Activated naive CD4-positive, alpha-beta T cell treated with anti-CD3 and anti-CD28 coated beads, Interleukin-2, amount 10 ng/mL, durations not matched to agents 7 days and 5 days (primary cell): Measurements from ENCODE around the gene TMEM11.
A peak's percentile ranks its signal among the peaks of the same experiment; 100 is the strongest.

ENCODE experiments used
- CTCF ChIA-PET: fragments of 350-600 bp; sonication (Branson Sonifier 250); formaldehyde crosslinking; loops from one replicate; lab custom pipeline; 2021; ENCODE audit warnings: antibody characterized with exemption; lab: Charles Lee
- DNase-seq: peaks from one replicate; pipeline ENCODE4 v3.0.0-alpha.2; 2020
- H3K27ac Mint-ChIP-seq: one replicate; pipeline ENCODE4 v1.8.0; 2021; ENCODE audit warnings: mild to moderate bottlenecking, moderate library complexity, mixed read lengths
- H3K27me3 Mint-ChIP-seq: one replicate; pipeline ENCODE4 v1.8.0; 2021; ENCODE audit warnings: mild to moderate bottlenecking, mixed read lengths
- H3K36me3 Mint-ChIP-seq: one replicate; pipeline ENCODE4 v1.8.0; 2021; ENCODE audit warnings: mixed read lengths
- H3K4me1 Mint-ChIP-seq: one replicate; pipeline ENCODE4 v1.8.0; 2021; ENCODE audit warnings: mixed read lengths
- H3K4me3 Mint-ChIP-seq: one replicate; pipeline ENCODE4 v1.8.0; 2021; ENCODE audit warnings: mild to moderate bottlenecking, moderate library complexity, mixed read lengths
- H3K9me3 Mint-ChIP-seq: one replicate; pipeline ENCODE4 v1.8.0; 2021; ENCODE audit warnings: mixed read lengths

TMEM11 gene

DNA sequence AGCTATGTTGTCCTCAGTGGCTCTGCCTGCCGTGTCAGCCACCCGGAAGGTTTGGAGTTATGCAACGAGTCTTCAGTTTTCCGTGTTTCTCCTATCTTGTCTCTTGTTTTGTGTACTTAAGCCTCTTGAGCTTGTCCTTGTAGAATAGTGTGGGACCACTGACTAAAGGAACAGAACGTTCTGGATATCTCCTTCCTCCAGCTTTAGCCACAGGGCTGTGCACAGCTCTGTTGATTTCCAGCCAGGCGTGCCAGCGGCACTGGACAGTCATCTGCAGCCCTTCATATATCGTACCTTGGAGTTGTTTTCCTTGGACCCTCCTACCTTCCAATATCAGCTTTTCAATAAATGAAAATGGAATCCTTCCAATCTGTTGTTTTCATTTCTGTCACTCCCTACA, 39.8 kb downstream of the TMEM11 start:
- no peak overlapping the region for H3K4me3 Mint-ChIP-seq
- H3K9me3 Mint-ChIP-seq, result no peaks in the 10 kb centered on the region
- H3K27ac Mint-ChIP-seq, result no peak overlapping the region
- no peak for DNase-seq
- H3K4me1 Mint-ChIP-seq, result peaks cover 8% of the 10 kb centered on the region
- H3K27me3 Mint-ChIP-seq, result no peaks in the 10 kb centered on the region
- CTCF ChIA-PET, result no interaction called here
- peaks cover 7% of the 10 kb centered on the region for H3K36me3 Mint-ChIP-seq

- H3K4me1 Mint-ChIP-seq, result peaks cover 8% of the 10 kb centered on the region
- H3K27ac Mint-ChIP-seq, result peak overlapping the region; percentile 6
- H3K36me3 Mint-ChIP-seq, result peaks cover 7% of the 10 kb centered on the region
- H3K27me3 Mint-ChIP-seq, result no peaks in the 10 kb centered on the region
- no peak overlapping the region for H3K4me3 Mint-ChIP-seq
- H3K9me3 Mint-ChIP-seq, result no peaks in the 10 kb centered on the region
- CTCF ChIA-PET, result no interaction called here
- DNase-seq, result no peak
These were observed 40.4 kb downstream of the TMEM11 start for GRCh38 chr17:21173543-21173942.

DNA sequence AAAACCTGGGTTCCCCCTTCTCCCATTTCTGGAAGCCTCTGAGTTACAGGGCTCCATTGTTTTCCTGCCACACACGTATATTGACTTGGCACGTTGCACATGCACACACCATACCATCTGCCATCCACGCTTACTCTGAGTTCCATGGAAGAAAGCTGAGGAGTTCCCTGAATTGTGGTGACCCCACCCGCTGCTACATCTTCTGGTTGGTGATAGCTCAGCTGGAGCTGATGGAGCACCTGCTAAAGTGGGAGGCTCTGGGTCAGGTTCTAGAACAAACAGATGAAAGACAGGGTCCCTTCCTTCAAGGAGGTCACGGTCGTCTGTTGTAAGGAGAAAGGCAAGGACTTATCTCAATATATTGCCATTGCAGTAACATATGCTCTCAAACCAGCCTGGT, 41.1 kb downstream of the TMEM11 start:
- Mint-ChIP-seq H3K36me3 (peaks cover 7% of the 10 kb centered on the region), H3K27me3 (no peaks in the 10 kb centered on the region), H3K4me1 (peaks cover 8% of the 10 kb centered on the region), H3K27ac (no peak overlapping the region), H3K4me3 (no peak overlapping the region), H3K9me3 (no peaks in the 10 kb centered on the region)
- DNase-seq, result no peak
- CTCF ChIA-PET, result no interaction called here

DNA sequence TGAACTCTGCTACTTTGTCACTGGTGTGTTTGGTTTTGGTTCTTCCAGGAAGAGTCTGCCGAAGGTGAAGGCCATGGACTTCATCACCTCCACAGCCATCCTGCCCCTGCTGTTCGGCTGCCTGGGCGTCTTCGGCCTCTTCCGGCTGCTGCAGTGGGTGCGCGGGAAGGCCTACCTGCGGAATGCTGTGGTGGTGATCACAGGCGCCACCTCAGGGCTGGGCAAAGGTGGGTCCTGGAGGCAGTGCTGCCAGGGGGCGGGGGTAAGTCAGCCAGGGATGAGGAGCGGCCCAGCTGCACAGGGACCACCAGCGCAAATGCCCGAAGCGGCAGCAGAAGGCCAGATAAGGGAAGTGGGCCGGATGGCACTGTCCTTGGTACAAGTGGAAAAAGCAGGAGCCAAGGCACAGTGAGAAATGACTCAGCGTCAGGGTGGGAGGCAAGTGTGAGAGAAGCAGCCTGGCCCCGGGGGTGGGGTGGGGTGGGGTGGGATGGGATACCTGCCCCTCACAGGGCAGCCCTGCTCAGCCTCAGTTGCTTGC, 41.9 kb downstream of the TMEM11 start:
- Mint-ChIP-seq H3K27me3 (no peaks in the 10 kb centered on the region), H3K27ac (no peak overlapping the region), H3K4me1 (peaks cover 8% of the 10 kb centered on the region), H3K36me3 (peaks cover 7% of the 10 kb centered on the region), H3K4me3 (no peak overlapping the region), H3K9me3 (no peaks in the 10 kb centered on the region)
- no peak for DNase-seq
- CTCF ChIA-PET, result no interaction called here

DNA sequence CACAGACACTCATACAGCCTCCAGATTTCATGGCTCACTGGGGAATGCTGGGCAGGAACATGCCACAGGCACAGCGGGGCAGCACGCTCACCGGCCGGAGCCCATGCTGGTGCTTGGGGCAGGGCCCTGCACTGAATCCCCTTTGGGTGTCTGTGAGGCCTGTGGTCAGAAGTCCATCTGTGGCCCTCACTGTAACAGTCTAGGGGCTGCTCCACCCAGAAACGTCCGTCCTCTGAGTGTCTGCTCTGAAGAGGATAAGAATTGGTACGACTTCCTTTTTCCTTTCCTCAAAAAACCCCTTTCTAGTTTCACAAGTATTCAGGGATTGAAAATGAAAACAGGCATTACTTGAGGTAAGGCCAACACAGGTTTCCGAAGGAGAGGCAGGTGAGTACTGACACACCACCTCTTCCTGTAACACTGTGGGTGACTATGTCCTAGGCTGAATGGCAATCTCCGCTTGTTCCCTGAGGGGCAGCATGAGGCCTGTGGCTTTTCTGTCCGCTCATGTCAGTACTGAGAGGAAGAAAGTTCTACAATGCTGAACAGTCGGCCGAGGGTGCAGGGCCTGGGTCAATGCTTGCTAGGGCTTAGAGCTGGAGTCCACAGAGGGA, 42.5 kb downstream of the TMEM11 start:
- Mint-ChIP-seq H3K4me1 (peaks cover 8% of the 10 kb centered on the region), H3K36me3 (peaks cover 7% of the 10 kb centered on the region), H3K27me3 (no peaks in the 10 kb centered on the region), H3K27ac (no peak overlapping the region), H3K4me3 (no peak overlapping the region), H3K9me3 (no peaks in the 10 kb centered on the region)
- CTCF ChIA-PET, result interaction anchor here (0.7 kb wide), 1 partner anchor 14 kb away, joined by 3 read pairs; no protein-coding TSS in a partner anchor
- no peak for DNase-seq

- Mint-ChIP-seq H3K27ac (no peak overlapping the region), H3K4me1 (peaks cover 8% of the 10 kb centered on the region), H3K36me3 (peaks cover 7% of the 10 kb centered on the region), H3K27me3 (no peaks in the 10 kb centered on the region), H3K4me3 (no peak overlapping the region), H3K9me3 (no peaks in the 10 kb centered on the region)
- no peak for DNase-seq
- CTCF ChIA-PET, result interaction anchor here (0.7 kb wide), 1 partner anchor 15 kb away, joined by 3 read pairs; no protein-coding TSS in a partner anchor
These were observed 43.2 kb downstream of the TMEM11 start for GRCh38 chr17:21170809-21171208.

GRCh38 chr17:21169496-21169895, 44.5 kb downstream of the TMEM11 start:
- Mint-ChIP-seq H3K27ac (no peak overlapping the region), H3K36me3 (peaks cover 6% of the 10 kb centered on the region), H3K27me3 (no peaks in the 10 kb centered on the region), H3K9me3 (no peaks in the 10 kb centered on the region), H3K4me3 (no peak overlapping the region), H3K4me1 (peaks cover 8% of the 10 kb centered on the region)
- DNase-seq, result no peak
- CTCF ChIA-PET, result no interaction called here

GRCh38 chr17:21168555-21168865, 45.5 kb downstream of the TMEM11 start:
- H3K4me3 Mint-ChIP-seq, result no peak overlapping the region
- no peaks in the 10 kb centered on the region for H3K27me3 Mint-ChIP-seq
- no peaks in the 10 kb centered on the region for H3K9me3 Mint-ChIP-seq
- CTCF ChIA-PET, result no interaction called here
- no peak overlapping the region for H3K27ac Mint-ChIP-seq
- H3K36me3 Mint-ChIP-seq, result peaks cover 5% of the 10 kb centered on the region
- no peak for DNase-seq
- H3K4me1 Mint-ChIP-seq, result peaks cover 8% of the 10 kb centered on the region

- CTCF ChIA-PET, result interaction anchor here (1.0 kb wide), 1 partner anchor 47 kb away, joined by 3 read pairs; no protein-coding TSS in a partner anchor
- Mint-ChIP-seq H3K27me3 (no peaks in the 10 kb centered on the region), H3K4me3 (no peak overlapping the region), H3K27ac (no peak overlapping the region), H3K4me1 (peaks cover 8% of the 10 kb centered on the region), H3K36me3 (peaks cover 2% of the 10 kb centered on the region), H3K9me3 (no peaks in the 10 kb centered on the region)
- DNase-seq, result no peak
These were observed 46.7 kb downstream of the TMEM11 start for GRCh38 chr17:21167303-21167702.

DNA sequence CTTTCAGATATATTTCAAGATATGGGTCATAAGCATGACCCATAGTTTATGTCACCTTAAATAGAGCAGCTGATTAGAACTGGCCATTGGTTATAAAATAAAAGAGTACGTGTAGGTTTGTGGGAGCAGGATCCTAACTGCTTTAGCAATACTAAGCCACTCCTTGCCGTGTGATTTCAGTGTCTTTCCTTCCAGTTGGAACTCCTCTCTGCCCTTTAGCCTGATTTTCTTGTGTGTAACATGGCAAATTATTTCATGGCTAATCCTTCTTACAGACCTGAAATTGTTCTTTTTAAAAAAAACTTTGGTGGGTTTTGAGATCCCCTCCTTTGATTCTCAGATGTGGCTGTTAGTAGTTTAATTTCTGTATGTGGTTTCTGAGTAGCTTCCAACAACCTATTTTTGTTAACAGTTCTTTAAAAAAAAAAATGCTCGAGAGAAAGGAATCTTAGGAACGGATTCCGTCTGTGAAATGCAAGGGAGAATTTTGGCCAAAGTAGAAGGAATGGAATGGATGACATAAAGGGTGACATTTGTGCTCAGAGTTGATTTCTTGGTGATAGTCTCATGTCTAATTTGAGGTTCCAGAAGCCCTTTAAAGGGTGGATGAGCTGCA, 47.3 kb downstream of the TMEM11 start:
- CTCF ChIA-PET, result interaction anchor here (1.0 kb wide), 1 partner anchor 47 kb away, joined by 3 read pairs; no protein-coding TSS in a partner anchor
- peaks cover 8% of the 10 kb centered on the region for H3K4me1 Mint-ChIP-seq

GRCh38 chr17:21165922-21166594, 47.9 kb downstream of the TMEM11 start:
- Mint-ChIP-seq H3K4me3 (no peak overlapping the region), H3K36me3 (peaks cover 2% of the 10 kb centered on the region), H3K27ac (no peak overlapping the region), H3K4me1 (peaks cover 2% of the 10 kb centered on the region), H3K9me3 (no peaks in the 10 kb centered on the region), H3K27me3 (no peaks in the 10 kb centered on the region)
- DNase-seq, result no peak
- CTCF ChIA-PET, result no interaction called here

More for the DNA sequence above, 47.3 kb downstream of the TMEM11 start:
- DNase-seq, result no peak
- Mint-ChIP-seq H3K9me3 (no peaks in the 10 kb centered on the region), H3K27me3 (no peaks in the 10 kb centered on the region), H3K4me3 (no peak overlapping the region), H3K27ac (no peak overlapping the region), H3K36me3 (peaks cover 2% of the 10 kb centered on the region)

DNA sequence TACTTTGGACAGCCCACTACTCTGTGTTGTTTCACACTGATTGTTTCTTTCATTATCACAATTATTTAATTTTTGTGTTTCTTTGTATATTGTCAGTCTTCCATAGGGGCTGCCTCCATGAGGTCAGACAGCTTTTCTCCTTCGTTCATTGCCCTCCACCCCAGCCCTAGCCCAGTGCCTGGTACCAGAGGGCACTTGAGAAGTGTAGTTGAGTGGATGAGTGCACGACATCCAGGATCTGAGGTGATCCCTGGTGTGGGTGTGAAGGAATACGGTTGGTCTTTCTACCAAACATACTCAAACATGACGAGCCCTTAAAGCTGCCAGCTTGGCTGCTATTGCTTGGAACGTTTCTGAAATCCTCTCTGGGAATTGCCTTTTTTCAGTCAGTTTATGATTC, 49.3 kb downstream of the TMEM11 start:
- no peaks in the 10 kb centered on the region for H3K9me3 Mint-ChIP-seq
- H3K27ac Mint-ChIP-seq, result no peak overlapping the region
- no peaks in the 10 kb centered on the region for H3K4me1 Mint-ChIP-seq
- no peak for DNase-seq
- H3K36me3 Mint-ChIP-seq, result no peaks in the 10 kb centered on the region
- H3K4me3 Mint-ChIP-seq, result no peak overlapping the region
- no peaks in the 10 kb centered on the region for H3K27me3 Mint-ChIP-seq
- CTCF ChIA-PET, result no interaction called here

DNA sequence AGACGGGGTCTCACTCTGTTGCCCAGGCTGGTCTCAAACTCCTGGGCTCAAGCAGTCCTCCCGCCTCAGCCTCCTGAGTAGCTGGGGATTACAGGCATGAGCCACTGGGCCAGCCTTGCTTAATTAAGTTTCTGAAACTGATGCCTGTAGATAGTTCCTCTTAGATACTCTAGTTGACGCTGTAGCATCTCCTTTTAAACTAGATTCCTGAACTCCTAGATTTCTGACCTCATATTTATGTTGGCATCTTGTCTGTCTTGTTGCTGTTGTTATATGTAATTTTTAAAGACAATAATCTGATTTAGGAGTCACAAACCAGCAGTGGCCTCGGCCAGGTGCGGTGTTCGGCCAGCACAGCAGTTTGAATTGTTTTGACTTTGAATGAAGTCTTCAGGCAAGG, 49.7 kb downstream of the TMEM11 start:
- no peak overlapping the region for H3K4me3 Mint-ChIP-seq
- no peaks in the 10 kb centered on the region for H3K4me1 Mint-ChIP-seq
- H3K27me3 Mint-ChIP-seq, result no peaks in the 10 kb centered on the region
- no peak for DNase-seq
- H3K36me3 Mint-ChIP-seq, result no peaks in the 10 kb centered on the region
- H3K27ac Mint-ChIP-seq, result no peak overlapping the region
- CTCF ChIA-PET, result no interaction called here
- H3K9me3 Mint-ChIP-seq, result no peaks in the 10 kb centered on the region

- H3K27ac Mint-ChIP-seq, result no peak overlapping the region
- no peaks in the 10 kb centered on the region for H3K9me3 Mint-ChIP-seq
- H3K36me3 Mint-ChIP-seq, result no peaks in the 10 kb centered on the region
- DNase-seq, result no peak
- H3K4me1 Mint-ChIP-seq, result no peaks in the 10 kb centered on the region
- H3K27me3 Mint-ChIP-seq, result no peaks in the 10 kb centered on the region
- H3K4me3 Mint-ChIP-seq, result no peak overlapping the region
- CTCF ChIA-PET, result no interaction called here
These were observed 50.9 kb downstream of the TMEM11 start for GRCh38 chr17:21163101-21163500.

- DNase-seq, result no peak
- no peaks in the 10 kb centered on the region for H3K36me3 Mint-ChIP-seq
- no peaks in the 10 kb centered on the region for H3K9me3 Mint-ChIP-seq
- no peaks in the 10 kb centered on the region for H3K4me1 Mint-ChIP-seq
- CTCF ChIA-PET, result no interaction called here
- H3K27me3 Mint-ChIP-seq, result no peaks in the 10 kb centered on the region
- no peak overlapping the region for H3K27ac Mint-ChIP-seq
- no peak overlapping the region for H3K4me3 Mint-ChIP-seq
These were observed 51.6 kb downstream of the TMEM11 start for GRCh38 chr17:21162394-21162775.
